Ishikawa (cell line): ENCODE results near the gene FIZ1.

Source experiments
- CEBPB ChIP-seq: IDR thresholded peaks from 2 replicates; pipeline ENCODE4 v1.6.1; 2012
- EP300 ChIP-seq: IDR thresholded peaks from 2 replicates; pipeline ENCODE4 v1.6.1; 2012; ENCODE audit warnings: borderline replicate concordance
- FOXM1 ChIP-seq: IDR thresholded peaks from 2 replicates; pipeline ENCODE4 v1.6.1; 2012; ENCODE audit warnings: low read depth, borderline replicate concordance
- NFIC ChIP-seq: IDR thresholded peaks from 2 replicates; pipeline ENCODE4 v1.6.1; 2012
- RAD21 ChIP-seq: IDR thresholded peaks from 2 replicates; pipeline ENCODE4 v1.6.1; 2012; ENCODE audit warnings: low read depth
- TAF1 ChIP-seq: IDR thresholded peaks from 2 replicates; pipeline ENCODE4 v1.6.1; 2012; ENCODE audit warnings: low read depth, mild to moderate bottlenecking
- TEAD4 ChIP-seq: IDR thresholded peaks from 2 replicates; pipeline ENCODE4 v1.6.1; 2012
- TF ChIP-seq, protein P1 (sequence below): IDR thresholded peaks from 2 replicates; pipeline ENCODE4 v1.6.1; 2012

DNA sequence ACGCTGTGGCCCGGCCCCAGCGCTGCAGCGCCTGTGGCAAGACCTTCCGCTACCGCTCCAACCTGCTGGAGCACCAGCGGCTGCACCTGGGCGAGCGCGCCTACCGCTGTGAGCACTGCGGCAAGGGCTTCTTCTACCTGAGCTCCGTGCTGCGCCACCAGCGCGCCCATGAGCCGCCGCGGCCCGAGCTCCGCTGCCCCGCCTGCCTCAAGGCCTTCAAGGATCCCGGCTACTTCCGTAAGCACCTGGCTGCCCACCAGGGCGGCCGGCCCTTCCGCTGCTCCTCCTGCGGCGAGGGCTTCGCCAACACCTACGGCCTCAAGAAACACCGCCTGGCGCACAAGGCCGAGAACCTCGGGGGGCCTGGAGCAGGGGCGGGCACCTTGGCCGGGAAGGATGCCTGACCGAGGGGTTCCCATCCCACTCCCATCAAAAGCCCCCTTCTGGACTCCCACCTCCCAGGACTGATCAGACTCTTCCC lies 17.1 kb upstream of the FIZ1 start:
- no peak for TF ChIP-seq CEBPB
- no peak for TF ChIP-seq TAF1
- TF ChIP-seq TEAD4: no peak
- TF ChIP-seq FOXM1: no peak
- no peak for TF ChIP-seq EP300
- no peak for TF ChIP-seq RAD21
- TF ChIP-seq, protein P1, sequence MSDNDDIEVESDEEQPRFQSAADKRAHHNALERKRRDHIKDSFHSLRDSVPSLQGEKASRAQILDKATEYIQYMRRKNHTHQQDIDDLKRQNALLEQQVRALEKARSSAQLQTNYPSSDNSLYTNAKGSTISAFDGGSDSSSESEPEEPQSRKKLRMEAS: no peak
- no peak for TF ChIP-seq NFIC
